HCEC 1CT (cell line): ENCODE results near the gene BARX2.

ENCODE experiments used
- DNase-seq: peaks from one replicate; pipeline ENCODE4 v3.0.0-alpha.2; 2017

BARX2 gene

DNA sequence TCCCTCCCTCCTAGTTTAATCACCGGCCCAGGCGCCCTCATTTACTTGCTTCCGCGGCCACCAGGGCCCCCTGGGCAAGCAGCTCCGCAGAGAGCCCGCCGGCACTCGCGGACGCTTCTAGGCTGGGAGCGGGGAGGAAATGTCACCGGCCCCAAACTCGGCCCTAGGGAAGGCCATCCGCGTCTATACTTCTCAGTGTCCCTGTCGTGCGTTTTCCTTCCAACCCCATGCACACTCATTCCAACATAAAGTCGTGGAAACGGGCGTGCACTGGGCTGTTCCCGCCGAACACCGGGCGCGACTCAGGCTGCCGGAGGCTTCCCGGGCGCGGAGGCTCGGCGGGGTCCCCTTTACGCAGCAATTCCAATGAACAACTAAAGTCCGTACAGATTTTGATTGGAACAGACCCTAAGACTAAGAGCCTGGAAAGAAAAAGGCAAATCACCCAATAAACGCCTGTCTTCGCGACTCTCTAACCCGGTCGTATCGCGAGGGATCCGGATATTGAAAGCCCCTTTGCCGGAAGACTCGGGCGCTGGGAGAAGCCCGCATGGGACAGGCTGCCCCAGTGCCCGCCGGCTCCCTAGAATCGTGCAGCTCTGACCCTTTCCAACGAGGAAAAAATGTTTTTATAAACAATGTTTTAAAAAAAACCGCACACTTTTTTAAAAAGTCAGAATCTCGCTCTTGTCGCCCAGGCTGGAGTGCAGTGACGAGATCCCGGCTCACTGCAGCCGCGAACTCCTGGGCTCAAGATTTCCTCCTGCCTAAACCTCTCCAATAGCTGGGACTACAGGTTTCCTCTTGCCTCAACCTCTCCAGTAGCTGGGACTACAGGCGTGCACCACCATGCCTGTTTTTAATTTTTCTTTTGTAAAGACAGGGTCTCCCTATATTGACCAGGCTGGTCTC is 1.3 kb upstream of the BARX2 start:
- DNase-seq = no peak

DNA sequence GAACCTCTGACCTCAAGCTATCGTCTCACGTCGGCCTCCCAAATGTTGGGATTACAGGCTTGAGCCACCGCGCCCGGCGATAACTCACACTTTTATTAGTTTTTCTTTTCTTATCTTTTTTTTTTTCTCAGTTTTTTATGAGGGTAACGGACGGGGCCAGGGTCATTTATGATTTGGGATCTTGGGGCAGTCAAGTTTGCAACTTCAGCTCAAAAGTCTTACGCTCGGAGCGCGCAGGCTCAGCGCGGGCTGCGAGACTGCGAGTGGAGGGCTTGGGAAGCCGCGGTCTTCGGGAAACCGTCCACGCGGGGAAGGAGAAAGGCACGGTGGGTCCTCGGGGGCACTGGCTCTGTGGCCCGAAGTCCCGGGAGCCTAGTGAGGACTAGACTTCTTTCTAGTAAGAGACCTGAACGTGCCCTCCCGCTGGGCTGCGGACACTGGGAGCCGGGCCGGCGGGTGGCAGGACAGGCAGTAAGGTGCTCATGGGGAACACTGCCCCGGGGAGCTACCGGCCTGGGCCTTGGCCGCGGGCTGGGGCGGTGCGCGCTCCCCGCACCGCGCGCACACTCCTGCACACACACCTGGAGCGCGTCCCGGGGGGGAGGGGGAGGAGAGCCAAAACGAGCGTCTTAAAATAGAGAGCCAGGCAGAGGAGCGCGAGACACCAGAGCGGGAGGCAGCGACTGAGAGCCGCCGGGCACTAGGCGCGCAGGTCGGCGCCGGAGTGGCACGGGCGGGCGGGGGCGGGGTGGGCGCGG is 476 bp upstream of the BARX2 start:
- DNase-seq = no peak

DNA sequence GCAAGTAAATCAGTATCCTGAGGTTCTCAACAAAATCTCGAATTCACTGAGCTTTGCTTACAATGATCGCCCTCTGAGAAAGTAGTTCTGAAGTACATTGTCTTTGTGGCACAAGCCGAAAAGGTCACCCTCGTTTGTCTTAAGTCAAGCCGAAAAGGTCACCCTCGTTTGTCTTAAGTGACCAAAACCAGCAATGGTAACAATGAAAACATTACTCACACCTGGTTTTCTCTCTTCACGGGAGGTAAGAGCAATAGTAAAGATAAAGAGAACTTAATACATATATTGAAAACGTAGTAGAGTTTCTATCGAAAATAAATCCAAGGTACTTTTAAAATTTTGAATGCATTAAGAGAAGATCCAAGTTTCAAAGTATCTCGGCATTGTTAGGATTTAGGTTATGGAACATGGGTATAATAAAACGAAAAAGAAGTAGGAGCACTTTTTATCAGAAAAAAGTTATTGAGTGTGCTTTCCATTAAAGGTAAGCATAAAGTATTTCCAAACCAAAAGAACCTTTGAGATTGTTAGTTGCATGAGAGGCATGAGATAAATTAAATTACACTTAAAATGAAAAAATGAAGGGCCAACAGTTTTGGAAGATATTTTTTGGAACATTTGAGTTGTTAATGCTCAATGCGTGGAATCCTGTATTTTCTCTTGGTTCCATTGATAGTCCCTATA is 1.2 kb downstream of the BARX2 start:
- DNase-seq = no peak

DNA sequence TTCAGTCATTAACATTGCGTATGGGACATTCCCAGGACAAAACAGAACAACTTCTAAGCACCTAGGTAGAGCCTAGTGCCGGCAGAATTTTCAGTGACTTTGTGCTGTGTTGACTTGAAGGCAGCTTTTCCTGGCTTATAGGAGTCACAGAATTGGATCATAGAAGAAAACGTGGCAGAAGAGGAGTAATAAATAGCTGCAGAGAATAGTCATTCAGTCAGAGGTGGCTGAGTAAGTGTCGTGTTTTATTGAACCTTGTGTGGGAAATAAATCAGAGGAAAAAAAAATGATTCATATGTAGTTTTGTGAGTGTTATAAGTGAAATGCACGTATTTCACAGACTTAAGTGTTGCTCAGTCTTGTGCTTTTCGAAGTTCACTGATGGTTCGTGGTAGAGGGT is 2.1 kb downstream of the BARX2 start:
- no peak for DNase-seq

DNA sequence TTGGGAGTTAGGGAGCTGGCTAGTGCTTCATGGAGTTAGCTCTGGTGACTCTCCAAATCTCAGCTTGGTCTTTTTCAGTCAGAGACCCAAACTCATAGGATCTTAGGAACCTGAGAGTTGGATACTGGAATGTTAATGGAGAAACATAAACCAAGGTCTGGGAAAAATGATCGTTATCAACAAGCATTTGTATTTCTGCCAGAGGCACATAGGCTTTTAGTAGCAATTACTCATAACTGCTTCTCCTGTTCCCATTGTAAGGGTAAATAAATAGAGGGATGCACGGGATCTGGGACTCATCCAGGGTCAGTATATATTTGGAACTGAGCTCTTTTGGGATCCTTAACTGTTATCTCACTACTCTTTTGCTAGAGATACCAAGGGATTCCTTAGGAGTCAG is 4.8 kb downstream of the BARX2 start:
- DNase-seq = no peak

DNA sequence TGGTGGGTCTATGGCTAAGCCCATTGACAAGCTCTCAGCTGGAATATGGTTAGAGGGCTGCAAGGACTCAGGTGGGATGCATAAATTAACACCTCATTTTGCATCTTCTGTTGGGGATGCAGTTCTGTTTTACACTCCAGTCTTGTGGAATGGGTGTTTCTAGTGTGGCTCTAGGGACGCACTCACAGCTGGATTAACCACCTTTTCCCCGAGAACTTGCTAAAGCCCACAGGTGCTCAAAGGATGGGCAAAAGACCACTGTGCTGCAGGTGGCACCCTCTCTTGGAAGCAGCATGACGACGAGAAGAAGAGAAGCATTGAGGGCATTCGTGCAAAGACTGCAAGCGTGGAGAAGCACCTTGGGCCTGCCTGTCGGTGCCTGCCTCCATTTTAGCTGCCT is 6.9 kb downstream of the BARX2 start:
- DNase-seq = no peak

DNA sequence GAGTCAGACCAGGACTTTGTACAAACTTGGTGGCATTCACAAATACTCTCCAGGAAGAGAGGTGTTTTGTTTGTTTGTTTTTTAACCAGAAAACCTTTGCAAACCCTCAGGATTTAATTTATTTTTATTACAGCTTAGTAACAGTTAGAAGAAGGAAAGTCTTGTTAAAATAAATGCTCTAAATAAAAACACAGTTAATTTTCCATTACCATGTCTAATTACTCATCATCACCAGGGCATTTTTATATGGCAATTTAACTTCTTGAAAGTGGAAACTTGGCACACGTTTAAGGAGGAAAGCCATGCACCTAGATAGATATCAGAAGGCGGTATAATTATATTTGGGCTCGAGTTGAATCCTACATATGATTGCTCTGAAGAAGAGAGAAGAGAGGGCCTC is 7.4 kb downstream of the BARX2 start:
- no peak for DNase-seq

DNA sequence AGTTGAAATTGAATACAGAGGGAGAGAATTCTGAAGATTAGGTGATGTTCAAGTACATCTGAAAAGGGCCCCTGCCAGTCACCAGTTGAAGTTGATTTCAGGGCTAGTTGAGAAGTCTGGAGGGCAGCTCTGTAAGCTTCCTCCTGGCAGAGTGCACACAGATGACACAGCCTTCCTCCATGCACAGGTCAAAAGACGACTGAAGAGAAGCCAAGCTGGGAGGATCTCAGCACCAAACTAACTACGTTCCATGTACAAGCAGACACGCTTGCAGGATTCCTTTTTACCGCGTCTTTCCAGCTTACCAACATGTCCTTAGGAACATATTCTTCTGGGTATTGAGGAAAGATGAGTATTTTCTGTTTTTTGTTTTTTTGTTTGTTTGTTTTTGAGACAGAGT is 7.9 kb downstream of the BARX2 start:
- DNase-seq = no peak

DNA sequence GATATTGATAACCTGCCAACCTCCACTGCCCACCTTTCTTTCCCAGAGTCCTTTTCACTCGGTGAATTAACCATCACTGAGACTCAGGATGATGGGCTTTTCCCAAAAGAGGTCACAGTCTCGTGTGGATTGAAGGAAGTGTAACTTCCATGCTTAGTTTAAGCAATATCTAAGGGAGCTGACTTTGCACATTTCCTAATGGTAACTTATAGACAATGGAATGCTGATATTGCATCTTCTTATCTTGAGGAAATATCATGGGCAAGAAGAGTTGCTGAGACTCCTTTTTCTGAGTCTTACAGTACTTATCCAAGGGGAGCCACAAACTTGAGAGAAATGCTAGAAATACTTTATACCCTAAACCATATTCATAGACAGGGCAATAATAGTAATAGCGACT is 8.8 kb downstream of the BARX2 start:
- DNase-seq = no peak

DNA sequence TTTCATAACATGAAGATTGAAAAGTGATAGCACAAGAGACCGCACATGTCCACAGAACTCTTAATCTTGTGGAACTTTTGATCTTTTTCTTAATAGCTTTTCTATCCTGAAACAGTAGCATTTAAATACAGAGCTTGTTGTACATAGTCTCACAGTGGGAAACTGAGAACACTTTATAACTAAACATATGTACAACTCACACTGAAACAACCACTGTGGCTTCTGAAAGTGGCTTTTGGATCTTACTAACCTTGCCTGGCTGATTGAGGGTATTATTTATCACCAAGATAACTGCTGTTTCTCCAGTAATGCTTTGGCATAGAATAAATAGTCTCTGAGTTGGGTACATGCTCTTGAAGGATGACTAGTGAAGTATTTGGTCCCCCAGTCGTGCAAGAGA is 10.2 kb downstream of the BARX2 start:
- no peak for DNase-seq

DNA sequence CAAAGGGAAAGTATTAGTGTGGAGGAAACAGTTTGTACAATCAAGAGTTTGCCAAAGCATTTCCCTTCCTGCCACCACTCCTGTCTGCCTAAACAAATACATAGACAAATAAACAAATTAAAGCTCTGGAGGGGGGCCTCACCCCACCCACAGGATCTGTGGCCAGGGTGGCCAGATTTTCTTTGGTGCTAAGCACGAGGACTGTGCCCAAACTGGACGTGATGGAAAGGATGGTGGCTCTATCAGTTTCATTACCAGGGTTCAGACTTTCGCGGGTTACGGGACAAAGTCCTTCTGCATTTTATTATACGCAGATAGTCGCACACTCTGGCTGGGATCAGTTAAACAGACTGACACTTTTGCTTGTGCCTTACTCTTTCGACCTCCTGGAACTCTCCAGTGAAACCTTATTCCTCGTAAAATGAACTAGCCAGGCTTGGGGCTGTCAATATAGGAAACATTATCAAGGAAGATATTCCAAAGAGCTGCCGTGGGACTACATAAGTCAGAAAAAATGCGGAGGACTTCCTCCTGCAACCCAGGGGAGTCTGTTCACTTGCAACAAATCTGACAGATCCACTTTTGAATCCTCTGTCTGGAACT is 11.2 kb downstream of the BARX2 start:
- DNase-seq = no peak

DNA sequence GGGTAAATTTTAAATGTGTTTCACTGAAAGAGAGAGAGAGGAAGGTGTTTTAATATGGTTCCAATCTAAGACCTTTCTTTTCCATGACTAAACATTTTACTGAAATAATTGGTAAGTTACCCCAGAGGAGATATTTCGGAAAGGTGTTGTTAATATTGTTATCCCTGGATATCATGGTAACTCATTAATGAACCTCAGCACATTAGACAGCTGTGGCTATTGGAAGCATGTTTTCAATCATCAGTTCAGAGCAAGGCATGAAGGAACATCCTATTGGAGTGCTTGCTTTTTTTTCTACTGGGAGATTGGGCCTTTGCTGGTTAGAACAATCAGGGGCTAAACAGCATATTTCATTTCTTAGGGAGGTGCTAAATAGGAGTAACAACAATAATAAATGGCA is 11.8 kb downstream of the BARX2 start:
- DNase-seq = no peak

DNA sequence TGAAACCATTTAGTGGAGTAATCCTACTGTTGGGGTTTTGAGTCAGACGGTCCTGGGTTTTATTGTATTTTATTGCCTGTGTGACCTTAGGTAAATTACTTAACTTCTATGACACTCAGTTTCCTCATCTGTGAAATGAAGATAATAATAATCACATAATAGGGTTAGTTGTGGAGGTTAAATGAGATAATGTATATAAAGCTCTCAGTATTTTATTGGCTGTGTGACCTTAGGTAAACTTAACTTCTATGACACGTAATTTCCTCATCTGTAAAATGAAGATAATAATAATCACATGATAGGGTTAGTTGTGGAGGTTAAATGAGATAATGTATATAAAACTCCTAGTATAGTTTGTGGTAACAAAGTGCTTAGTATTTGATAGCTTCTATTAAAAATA is 13.2 kb downstream of the BARX2 start:
- no peak for DNase-seq

DNA sequence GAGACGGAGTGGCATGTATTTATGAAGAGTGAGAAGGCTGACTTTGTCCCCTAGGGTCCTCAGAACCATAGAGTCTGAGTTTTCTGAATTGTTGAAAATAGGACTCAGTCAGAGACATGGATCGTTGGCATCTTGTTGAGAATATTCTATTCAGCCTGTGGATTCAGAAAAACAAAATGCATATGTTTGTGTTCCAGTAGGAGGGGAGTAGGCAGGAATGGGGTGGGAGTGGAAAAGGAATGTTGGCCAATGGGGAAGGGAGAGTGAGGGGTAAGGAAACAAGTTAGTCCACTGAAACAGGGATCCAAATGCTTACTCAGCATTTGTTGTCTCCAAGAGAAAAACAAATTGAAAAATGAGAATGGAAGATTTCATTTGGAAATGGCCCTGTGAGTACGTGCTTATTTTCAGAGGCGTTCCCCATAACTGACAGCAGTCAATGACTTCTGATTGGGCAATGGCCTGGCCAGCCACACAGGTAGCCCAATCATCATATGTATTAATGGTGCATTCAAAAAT is 14.7 kb downstream of the BARX2 start:
- DNase-seq = no peak

DNA sequence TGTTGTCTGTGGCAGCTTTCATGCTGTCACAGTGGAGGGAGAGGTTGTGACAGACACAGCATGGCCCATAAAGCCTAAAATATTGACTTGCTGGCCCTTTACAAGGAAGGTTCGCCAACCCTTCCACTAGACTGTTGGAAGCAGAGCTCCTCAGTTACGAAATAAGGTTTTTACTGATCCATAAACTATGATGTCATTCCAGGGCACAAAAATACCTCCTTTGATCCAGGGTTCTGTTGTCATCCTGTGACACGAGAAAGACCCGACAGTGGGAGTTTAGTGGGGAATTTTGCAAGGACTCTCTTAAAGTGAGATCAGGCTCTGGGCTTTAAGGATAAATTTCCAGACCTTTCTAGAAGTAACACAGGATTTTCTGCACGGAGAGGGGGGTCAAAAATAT is 15.7 kb downstream of the BARX2 start:
- no peak for DNase-seq

DNA sequence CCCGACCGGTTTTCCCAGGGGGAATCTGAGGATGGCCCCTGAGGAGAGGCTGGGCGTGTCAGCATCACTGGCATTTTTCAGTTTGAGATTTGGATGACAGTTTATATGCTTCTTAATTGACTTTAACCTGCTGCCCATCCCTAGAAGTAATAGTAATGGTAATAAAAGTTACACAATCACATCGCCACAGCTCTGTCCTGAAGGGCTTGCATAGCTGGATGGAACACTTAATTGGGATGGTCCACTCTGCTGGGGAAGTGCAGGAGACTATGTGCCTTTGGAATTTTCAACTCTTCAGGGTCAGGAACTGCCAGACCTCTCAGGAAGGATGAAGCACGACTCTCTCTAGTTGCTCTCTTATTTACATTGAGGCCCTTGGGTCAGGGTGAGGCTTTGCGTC is 16.2 kb downstream of the BARX2 start:
- DNase-seq = no peak

DNA sequence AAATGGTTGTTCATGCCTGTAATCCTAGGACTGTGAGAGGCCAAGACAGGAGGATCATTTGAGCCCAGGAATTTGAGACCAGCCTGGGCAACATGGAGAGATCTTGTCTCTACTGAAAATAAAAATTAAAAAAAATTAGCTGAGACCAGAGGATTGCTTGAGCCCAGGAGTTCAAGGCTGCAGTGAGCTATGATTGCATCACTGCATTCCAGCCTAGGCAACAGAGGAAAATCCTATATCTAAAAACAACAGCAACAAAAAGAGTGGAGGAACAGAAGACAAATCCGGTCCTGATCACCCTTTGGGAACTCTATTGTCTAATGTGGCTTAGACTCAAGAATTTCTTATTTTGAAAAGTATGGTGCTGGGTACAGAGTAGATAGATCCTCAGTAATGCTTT is 17.3 kb downstream of the BARX2 start:
- no peak for DNase-seq

DNA sequence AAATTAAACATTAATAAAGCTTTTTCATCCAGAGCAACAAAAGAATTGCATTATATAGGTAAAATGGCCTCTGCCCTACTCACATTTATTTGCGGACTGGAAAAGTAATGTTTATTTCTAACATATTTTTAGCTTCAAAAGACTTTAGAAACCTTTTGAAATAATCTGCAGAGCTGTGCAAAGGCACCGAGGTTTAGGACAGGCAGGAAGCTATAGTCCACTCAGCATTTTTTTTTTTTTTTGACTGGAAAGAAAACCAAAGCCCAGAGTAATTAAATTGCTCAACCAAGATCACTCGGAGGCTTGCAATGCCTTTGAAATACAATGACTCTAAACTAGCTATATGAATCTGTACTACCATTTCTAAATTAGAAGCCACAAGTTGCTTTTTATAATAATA is 19.1 kb downstream of the BARX2 start:
- DNase-seq = no peak

DNA sequence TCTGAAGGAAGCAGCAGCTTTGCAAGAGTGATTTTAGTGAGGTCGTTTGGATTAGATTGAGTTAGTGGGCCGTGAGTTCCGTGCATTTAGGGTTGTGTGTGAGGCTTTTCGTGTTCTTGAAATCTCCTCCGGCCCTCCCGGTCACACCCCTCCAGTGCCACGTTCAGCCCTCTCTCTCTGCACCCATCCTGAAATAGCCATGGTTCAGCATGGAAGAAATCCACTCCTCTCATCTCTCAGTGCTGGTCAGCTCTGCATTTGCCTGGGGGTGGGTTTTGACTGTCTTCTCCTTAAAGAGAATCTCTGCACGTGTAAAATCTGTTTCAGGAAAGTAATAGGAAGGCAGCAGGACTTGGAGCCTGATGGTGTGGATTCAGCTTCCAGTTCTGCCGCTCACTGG is 19.8 kb downstream of the BARX2 start:
- no peak for DNase-seq

DNA sequence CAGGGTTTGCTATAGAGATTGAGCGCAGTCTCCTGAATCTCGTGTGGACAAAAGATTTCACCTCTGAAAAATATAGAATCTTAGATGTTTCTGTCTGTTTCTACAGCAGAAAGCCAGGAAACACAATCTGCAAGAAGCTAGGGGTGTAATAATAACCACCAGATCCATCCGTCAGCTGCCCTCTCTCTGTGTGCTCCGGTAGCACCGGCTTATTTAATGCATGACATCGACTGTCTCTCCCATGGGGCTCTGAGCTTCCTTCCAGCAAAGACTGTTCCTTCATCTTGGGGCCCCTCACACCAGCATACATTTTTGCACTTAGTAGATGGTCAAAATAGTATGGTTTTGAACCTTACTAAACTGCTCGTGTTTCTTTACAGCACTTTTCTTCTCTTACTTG is 20.2 kb downstream of the BARX2 start:
- no peak for DNase-seq

DNA sequence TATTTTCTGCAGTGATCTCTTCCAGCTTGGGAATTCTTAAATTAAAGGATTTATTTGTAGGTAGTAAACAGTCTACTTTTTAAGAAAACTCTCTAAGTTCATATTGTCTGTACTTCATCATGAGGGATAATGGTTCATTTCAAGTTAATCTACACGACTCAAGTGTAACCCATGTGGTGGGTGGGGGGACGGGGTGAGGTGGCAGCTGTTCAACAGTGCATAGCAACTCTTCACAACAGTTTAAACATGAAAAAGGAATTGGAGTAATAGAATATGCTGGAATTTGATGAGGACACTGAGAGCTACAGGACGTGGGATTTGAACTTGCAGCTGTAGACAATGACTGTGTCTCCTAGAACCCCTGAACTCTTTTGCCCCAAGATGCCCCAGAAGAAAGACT is 20.8 kb downstream of the BARX2 start:
- no peak for DNase-seq

DNA sequence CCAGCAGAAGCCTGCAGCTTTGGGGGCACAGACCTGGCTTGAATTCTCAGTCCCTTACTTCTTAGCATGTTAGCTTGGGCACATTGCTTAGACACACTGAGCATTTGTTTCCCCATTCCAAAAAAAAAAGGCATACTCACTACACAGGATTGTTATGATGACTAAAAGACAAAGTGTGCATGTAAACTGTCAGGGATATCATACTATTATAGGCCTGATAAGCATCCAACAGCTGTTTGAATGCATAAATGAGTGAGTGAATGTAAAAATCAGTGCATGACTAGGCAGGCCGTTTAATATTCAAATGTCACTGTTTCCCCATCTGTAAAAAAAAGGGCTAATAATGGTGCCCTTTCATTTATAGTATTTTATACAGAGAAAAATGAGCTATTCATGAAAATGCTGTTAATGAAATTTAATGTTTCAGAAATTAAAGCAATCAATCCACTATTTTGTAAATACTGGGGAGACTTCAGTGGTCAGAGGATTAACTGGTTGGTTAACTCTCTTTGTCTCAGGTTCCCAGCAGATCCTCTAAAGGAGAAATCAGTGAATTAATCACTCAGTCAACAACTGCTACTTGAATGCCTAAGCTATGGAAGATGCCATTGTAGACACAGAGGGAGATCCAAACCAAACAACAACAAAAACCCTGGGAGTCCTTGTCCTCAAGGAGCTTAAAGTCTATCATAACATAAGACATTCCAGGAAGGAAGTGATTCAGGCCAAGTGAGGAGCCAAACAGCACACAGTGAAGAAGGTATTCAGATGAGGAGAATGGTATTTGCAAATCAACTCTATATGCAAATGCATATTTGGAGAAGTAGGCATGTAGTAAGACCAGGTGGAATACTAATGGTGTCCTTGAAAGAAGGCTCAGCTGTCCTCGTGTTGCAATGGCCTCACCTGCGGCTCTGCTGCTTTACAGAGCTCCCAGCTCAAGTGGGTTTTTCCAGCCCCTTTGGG is 26.8 kb downstream of the BARX2 start:
- DNase-seq = no peak
